ENCODE data around the gene ITM2C.

Gene ITM2C

GRCh38 chr2:230840301-230840700, 24.4 kb upstream of the ITM2C start:
- Mint-ChIP-seq H3K4me1 (ENCODE audit: low read depth) (peaks cover 3% of the 10 kb centered on the region), H3K36me3 (ENCODE audit: low read depth) (no peaks in the 10 kb centered on the region), H3K9me3 (no peaks in the 10 kb centered on the region), H3K27me3 (peaks cover 14% of the 10 kb centered on the region), H3K27ac (no peak overlapping the region), H3K4me3 (no peak overlapping the region)

GRCh38 chr2:230842473-230842872, 22.3 kb upstream of the ITM2C start:
- H3K27ac Mint-ChIP-seq, result no peak overlapping the region
- no peaks in the 10 kb centered on the region for H3K9me3 Mint-ChIP-seq
- H3K4me3 Mint-ChIP-seq, result no peak overlapping the region
- H3K4me1 Mint-ChIP-seq (ENCODE audit: low read depth), result peaks cover 6% of the 10 kb centered on the region
- H3K36me3 Mint-ChIP-seq (ENCODE audit: low read depth), result no peaks in the 10 kb centered on the region
- H3K27me3 Mint-ChIP-seq, result peaks cover 24% of the 10 kb centered on the region

- Mint-ChIP-seq H3K4me1 (ENCODE audit: low read depth) (peaks cover 12% of the 10 kb centered on the region), H3K27ac (no peak overlapping the region), H3K36me3 (ENCODE audit: low read depth) (no peaks in the 10 kb centered on the region), H3K9me3 (no peaks in the 10 kb centered on the region), H3K27me3 (peaks cover 24% of the 10 kb centered on the region), H3K4me3 (no peak overlapping the region)
Observed at GRCh38 chr2:230843132-230843531, 21.6 kb upstream of the ITM2C start.

- Mint-ChIP-seq H3K27me3 (peaks cover 44% of the 10 kb centered on the region), H3K36me3 (ENCODE audit: low read depth) (no peaks in the 10 kb centered on the region), H3K27ac (no peak overlapping the region), H3K9me3 (no peaks in the 10 kb centered on the region), H3K4me1 (ENCODE audit: low read depth) (peaks cover 18% of the 10 kb centered on the region), H3K4me3 (no peak overlapping the region)
Observed at GRCh38 chr2:230846360-230846759, 18.4 kb upstream of the ITM2C start.

GRCh38 chr2:230847883-230848388, 16.8 kb upstream of the ITM2C start:
- Mint-ChIP-seq H3K27ac (no peak overlapping the region), H3K36me3 (ENCODE audit: low read depth) (no peaks in the 10 kb centered on the region), H3K27me3 (peaks cover 51% of the 10 kb centered on the region), H3K4me1 (ENCODE audit: low read depth) (peaks cover 18% of the 10 kb centered on the region), H3K9me3 (no peaks in the 10 kb centered on the region), H3K4me3 (no peak overlapping the region)

- H3K27me3 Mint-ChIP-seq, result peaks cover 57% of the 10 kb centered on the region
- H3K36me3 Mint-ChIP-seq (ENCODE audit: low read depth), result no peaks in the 10 kb centered on the region
- H3K4me3 Mint-ChIP-seq, result no peak overlapping the region
- H3K27ac Mint-ChIP-seq, result no peak overlapping the region
- no peaks in the 10 kb centered on the region for H3K9me3 Mint-ChIP-seq
- H3K4me1 Mint-ChIP-seq (ENCODE audit: low read depth), result peaks cover 15% of the 10 kb centered on the region
Observed at GRCh38 chr2:230849633-230850357, 14.9 kb upstream of the ITM2C start.

GRCh38 chr2:230850358-230850658, 14.4 kb upstream of the ITM2C start:
- no peak overlapping the region for H3K4me3 Mint-ChIP-seq
- peaks cover 15% of the 10 kb centered on the region for H3K4me1 Mint-ChIP-seq (ENCODE audit: low read depth)
- H3K9me3 Mint-ChIP-seq, result no peaks in the 10 kb centered on the region
- no peaks in the 10 kb centered on the region for H3K36me3 Mint-ChIP-seq (ENCODE audit: low read depth)
- no peak overlapping the region for H3K27ac Mint-ChIP-seq
- H3K27me3 Mint-ChIP-seq, result peaks cover 57% of the 10 kb centered on the region

- peaks cover 57% of the 10 kb centered on the region for H3K27me3 Mint-ChIP-seq
- H3K27ac Mint-ChIP-seq, result no peak overlapping the region
- H3K4me1 Mint-ChIP-seq (ENCODE audit: low read depth), result peaks cover 24% of the 10 kb centered on the region
- H3K9me3 Mint-ChIP-seq, result no peaks in the 10 kb centered on the region
- H3K36me3 Mint-ChIP-seq (ENCODE audit: low read depth), result no peaks in the 10 kb centered on the region
- no peak overlapping the region for H3K4me3 Mint-ChIP-seq
Observed at GRCh38 chr2:230852113-230852512, 12.6 kb upstream of the ITM2C start.

GRCh38 chr2:230861552-230862255, 3.0 kb upstream of the ITM2C start:
- H3K9me3 Mint-ChIP-seq, result peaks cover 4% of the 10 kb centered on the region
- peak overlapping the region; percentile 9 for H3K27ac Mint-ChIP-seq
- peaks cover 50% of the 10 kb centered on the region for H3K4me1 Mint-ChIP-seq (ENCODE audit: low read depth)
- no peaks in the 10 kb centered on the region for H3K36me3 Mint-ChIP-seq (ENCODE audit: low read depth)
- H3K4me3 Mint-ChIP-seq, result no peak overlapping the region
- H3K27me3 Mint-ChIP-seq, result peaks cover 25% of the 10 kb centered on the region

- no peaks in the 10 kb centered on the region for H3K36me3 Mint-ChIP-seq (ENCODE audit: low read depth)
- H3K27me3 Mint-ChIP-seq, result peaks cover 25% of the 10 kb centered on the region
- H3K4me1 Mint-ChIP-seq (ENCODE audit: low read depth), result peaks cover 56% of the 10 kb centered on the region
- no peak overlapping the region for H3K4me3 Mint-ChIP-seq
- peaks cover 4% of the 10 kb centered on the region for H3K9me3 Mint-ChIP-seq
- no peak overlapping the region for H3K27ac Mint-ChIP-seq
Observed at GRCh38 chr2:230862292-230862691, 2.5 kb upstream of the ITM2C start.

- no peak overlapping the region for H3K27ac Mint-ChIP-seq
Observed at GRCh38 chr2:230863031-230863430, 1.7 kb upstream of the ITM2C start.

GRCh38 chr2:230863442-230864121, 1.2 kb upstream of the ITM2C start:
- Mint-ChIP-seq H3K4me1 (ENCODE audit: low read depth) (peaks cover 63% of the 10 kb centered on the region), H3K27ac (no peak overlapping the region), H3K4me3 (peak overlapping the region; percentile 85), H3K36me3 (ENCODE audit: low read depth) (no peaks in the 10 kb centered on the region), H3K9me3 (peaks cover 4% of the 10 kb centered on the region), H3K27me3 (peaks cover 19% of the 10 kb centered on the region)

More at GRCh38 chr2:230863031-230863430, 1.7 kb upstream of the ITM2C start:
- H3K9me3 Mint-ChIP-seq, result peaks cover 4% of the 10 kb centered on the region
- H3K36me3 Mint-ChIP-seq (ENCODE audit: low read depth), result no peaks in the 10 kb centered on the region
- H3K4me1 Mint-ChIP-seq (ENCODE audit: low read depth), result peaks cover 61% of the 10 kb centered on the region
- no peak overlapping the region for H3K4me3 Mint-ChIP-seq
- peaks cover 19% of the 10 kb centered on the region for H3K27me3 Mint-ChIP-seq

GRCh38 chr2:230864122-230864604, 579 bp upstream of the ITM2C start:
- peaks cover 16% of the 10 kb centered on the region for H3K27me3 Mint-ChIP-seq
- no peak overlapping the region for H3K27ac Mint-ChIP-seq

GRCh38 chr2:230865307-230865765, 594 bp downstream of the ITM2C start:
- H3K4me1 Mint-ChIP-seq (ENCODE audit: low read depth), result peaks cover 80% of the 10 kb centered on the region
- H3K9me3 Mint-ChIP-seq, result no peaks in the 10 kb centered on the region
- no peaks in the 10 kb centered on the region for H3K36me3 Mint-ChIP-seq (ENCODE audit: low read depth)
- peaks cover 11% of the 10 kb centered on the region for H3K27me3 Mint-ChIP-seq
- peak overlapping the region; percentile 52 for H3K27ac Mint-ChIP-seq
- peak overlapping the region; percentile 85 for H3K4me3 Mint-ChIP-seq

More at GRCh38 chr2:230864122-230864604, 579 bp upstream of the ITM2C start:
- Mint-ChIP-seq H3K36me3 (ENCODE audit: low read depth) (no peaks in the 10 kb centered on the region), H3K4me3 (peak overlapping the region; percentile 85), H3K4me1 (ENCODE audit: low read depth) (peaks cover 68% of the 10 kb centered on the region), H3K9me3 (peaks cover 4% of the 10 kb centered on the region)
